Type B pancreatic cell (in vitro differentiated cells): Measurements from ENCODE around the gene CDHR2. TPM values are rescaled to one million over a fixed set of nuclear protein-coding genes. Genes with fewer than 3 reads are reported as not detected.

Experiments used
- DNase-seq: peaks from one replicate; pipeline ENCODE4 v3.0.0; 2021; ENCODE audit warnings: mixed read lengths; ENCODE audit not compliant: unreplicated experiment; ENCODE audit errors: extremely low spot score
- H3K27ac Mint-ChIP-seq: 2 replicates; pipeline ENCODE4 v1.8.0; 2021; ENCODE audit warnings: mild to moderate bottlenecking, mixed read lengths
- H3K27me3 Mint-ChIP-seq: 2 replicates; pipeline ENCODE4 v1.8.0; 2021; ENCODE audit warnings: mixed read lengths
- H3K36me3 Mint-ChIP-seq: 2 replicates; pipeline ENCODE4 v1.8.0; 2021; ENCODE audit warnings: mixed read lengths
- H3K4me1 Mint-ChIP-seq: one replicate; pipeline ENCODE4 v1.8.0; 2021; ENCODE audit warnings: mixed read lengths; ENCODE audit not compliant: unreplicated experiment
- H3K4me3 Mint-ChIP-seq: 2 replicates; pipeline ENCODE4 v1.8.0; 2021; ENCODE audit warnings: mild to moderate bottlenecking, mixed read lengths
- H3K9me3 Mint-ChIP-seq: 2 replicates; pipeline ENCODE4 v1.8.0; 2021; ENCODE audit warnings: mixed read lengths
- total RNA-seq: library from RNA; stranded (reverse); gene quantifications from 2 replicates; pipeline ENCODE4 v1.2.1, GENCODE V29; 2021; ENCODE audit warnings: low replicate concordance
- TF ChIP-seq, protein P1 (sequence below): fragments of 200-600 bp; sonication (generic); conservative IDR thresholded peaks from 2 replicates; pipeline ENCODE4 v1.5.0; 2021; ENCODE audit warnings: antibody characterized with exemption, mild to moderate bottlenecking

Gene CDHR2
- total RNA-seq, 1 donor from 2014 or later: 4.1 TPM

DNA sequence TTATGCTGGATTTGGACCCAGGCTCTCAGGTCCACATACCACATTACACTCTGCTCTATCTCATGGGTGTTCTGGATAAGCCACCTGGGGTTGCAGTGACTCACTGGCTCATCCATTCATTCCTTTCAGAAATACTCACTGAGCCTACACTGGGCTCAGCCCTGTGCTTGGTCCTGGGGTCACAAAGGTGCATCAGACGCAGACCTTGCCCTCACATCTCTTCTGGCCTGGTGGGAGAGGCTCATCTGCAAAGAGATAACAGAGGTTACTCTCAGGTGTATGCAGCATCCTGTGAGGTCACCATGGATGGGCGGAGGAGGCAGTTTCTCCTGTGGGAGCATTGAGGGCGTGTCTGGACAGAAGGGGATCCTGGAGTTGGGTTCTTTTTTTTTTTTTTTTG is 12.1 kb downstream of the CDHR2 start:
- TF ChIP-seq, protein P1, sequence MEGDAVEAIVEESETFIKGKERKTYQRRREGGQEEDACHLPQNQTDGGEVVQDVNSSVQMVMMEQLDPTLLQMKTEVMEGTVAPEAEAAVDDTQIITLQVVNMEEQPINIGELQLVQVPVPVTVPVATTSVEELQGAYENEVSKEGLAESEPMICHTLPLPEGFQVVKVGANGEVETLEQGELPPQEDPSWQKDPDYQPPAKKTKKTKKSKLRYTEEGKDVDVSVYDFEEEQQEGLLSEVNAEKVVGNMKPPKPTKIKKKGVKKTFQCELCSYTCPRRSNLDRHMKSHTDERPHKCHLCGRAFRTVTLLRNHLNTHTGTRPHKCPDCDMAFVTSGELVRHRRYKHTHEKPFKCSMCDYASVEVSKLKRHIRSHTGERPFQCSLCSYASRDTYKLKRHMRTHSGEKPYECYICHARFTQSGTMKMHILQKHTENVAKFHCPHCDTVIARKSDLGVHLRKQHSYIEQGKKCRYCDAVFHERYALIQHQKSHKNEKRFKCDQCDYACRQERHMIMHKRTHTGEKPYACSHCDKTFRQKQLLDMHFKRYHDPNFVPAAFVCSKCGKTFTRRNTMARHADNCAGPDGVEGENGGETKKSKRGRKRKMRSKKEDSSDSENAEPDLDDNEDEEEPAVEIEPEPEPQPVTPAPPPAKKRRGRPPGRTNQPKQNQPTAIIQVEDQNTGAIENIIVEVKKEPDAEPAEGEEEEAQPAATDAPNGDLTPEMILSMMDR: no peak
- no peak for DNase-seq
- H3K27me3 Mint-ChIP-seq: peaks cover 9% of the 10 kb centered on the region
- H3K9me3 Mint-ChIP-seq: peaks cover 7% of the 10 kb centered on the region
- no peaks in the 10 kb centered on the region for H3K4me1 Mint-ChIP-seq
- no peak overlapping the region for H3K27ac Mint-ChIP-seq
- no peaks in the 10 kb centered on the region for H3K36me3 Mint-ChIP-seq
- H3K4me3 Mint-ChIP-seq: no peak overlapping the region

DNA sequence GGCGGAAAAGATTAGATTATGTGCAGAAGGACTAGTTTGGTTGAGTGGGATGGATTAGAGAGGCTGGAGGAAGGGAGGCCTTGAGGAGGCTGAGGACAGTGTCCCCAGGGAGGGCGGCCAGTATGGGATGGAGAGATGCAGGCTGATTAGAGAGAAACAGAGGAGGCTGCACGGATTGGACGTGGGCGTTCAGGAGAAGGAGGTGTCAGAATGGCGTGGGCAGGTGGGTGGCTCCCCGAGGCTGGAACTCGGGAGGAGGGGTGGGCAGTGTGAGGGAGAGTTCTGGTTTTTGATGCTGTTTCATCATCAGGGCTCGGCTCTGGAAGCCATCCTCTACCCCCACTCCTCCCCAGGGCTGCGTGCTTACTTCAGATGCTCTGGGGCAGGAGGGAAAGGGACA is 13.0 kb downstream of the CDHR2 start:
- H3K4me3 Mint-ChIP-seq: no peak overlapping the region
- H3K36me3 Mint-ChIP-seq: no peaks in the 10 kb centered on the region
- peaks cover 9% of the 10 kb centered on the region for H3K27me3 Mint-ChIP-seq
- TF ChIP-seq, protein P1: no peak
- H3K9me3 Mint-ChIP-seq: peaks cover 7% of the 10 kb centered on the region
- H3K4me1 Mint-ChIP-seq: no peaks in the 10 kb centered on the region
- DNase-seq: no peak
- H3K27ac Mint-ChIP-seq: peak overlapping the region; percentile 35

DNA sequence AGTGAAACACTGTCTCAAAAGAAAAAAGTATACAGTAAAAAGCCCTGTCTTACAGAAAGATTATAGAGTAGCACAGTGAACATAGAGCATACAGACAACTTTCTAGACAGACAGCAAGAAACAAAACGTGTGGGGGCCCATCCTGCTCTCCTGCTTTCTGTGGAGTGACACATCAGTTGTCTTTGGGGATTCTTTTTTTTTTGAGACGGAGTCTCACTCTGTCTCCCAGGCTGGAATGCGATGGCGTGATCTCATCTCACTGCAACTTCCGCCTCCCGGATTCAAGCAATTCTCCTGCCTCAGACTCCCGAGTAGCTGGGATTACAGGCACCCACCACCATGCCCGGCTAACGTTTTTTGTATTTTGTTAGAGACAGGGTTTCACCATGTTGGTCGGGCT is 14.9 kb downstream of the CDHR2 start:
- H3K36me3 Mint-ChIP-seq: no peaks in the 10 kb centered on the region
- no peak for DNase-seq
- H3K27me3 Mint-ChIP-seq: peaks cover 9% of the 10 kb centered on the region
- H3K4me1 Mint-ChIP-seq: no peaks in the 10 kb centered on the region
- no peak overlapping the region for H3K4me3 Mint-ChIP-seq
- TF ChIP-seq, protein P1: no peak
- H3K9me3 Mint-ChIP-seq: peaks cover 5% of the 10 kb centered on the region
- no peak overlapping the region for H3K27ac Mint-ChIP-seq

DNA sequence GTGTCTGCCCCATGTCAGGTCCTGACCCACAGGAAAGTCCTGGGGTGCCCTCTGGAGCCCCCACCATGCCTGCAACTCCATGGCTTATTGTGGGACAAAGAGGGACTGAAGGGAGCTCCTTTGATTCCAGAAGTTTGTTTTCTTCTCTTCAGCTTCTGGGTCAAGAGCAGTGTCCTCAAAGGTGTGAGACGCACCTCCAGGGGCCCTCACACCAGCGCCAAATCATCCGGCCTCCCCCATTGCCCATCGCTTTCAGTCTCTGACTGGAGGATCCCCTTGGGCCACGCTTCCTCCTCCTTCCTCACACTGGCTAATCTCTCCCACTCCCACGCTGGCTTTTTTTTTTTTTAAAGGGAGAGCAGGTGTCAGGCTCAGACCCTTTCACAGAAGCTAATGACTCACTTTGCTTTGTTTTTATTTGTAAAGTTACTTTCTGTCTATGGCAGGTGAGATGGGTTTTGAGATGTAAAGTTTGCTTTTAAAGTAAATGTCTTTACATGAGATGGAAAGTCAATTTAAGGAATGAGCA is 16.7 kb downstream of the CDHR2 start:
- no peaks in the 10 kb centered on the region for H3K9me3 Mint-ChIP-seq
- H3K36me3 Mint-ChIP-seq: no peaks in the 10 kb centered on the region
- H3K27me3 Mint-ChIP-seq: peaks cover 9% of the 10 kb centered on the region
- DNase-seq: no peak
- TF ChIP-seq, protein P1: no peak
- H3K4me3 Mint-ChIP-seq: no peak overlapping the region
- H3K4me1 Mint-ChIP-seq: no peaks in the 10 kb centered on the region
- no peak overlapping the region for H3K27ac Mint-ChIP-seq

DNA sequence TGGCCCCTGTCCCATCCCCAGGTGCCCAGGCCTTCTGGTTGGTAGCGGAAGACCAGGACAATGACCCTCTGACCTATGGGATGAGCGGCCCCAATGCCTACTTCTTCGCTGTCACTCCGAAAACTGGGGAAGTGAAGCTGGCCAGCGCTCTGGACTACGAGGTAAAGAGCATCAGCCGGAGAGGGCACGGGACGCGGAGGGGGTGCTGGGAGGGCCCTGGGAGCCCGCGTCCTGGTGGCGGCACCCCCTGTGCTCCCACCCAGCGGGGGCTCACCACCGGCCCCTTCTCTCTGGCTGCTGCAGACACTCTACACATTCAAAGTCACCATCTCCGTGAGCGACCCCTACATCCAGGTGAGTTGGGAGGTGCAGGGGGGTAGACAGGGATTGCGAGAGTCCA is 19.5 kb downstream of the CDHR2 start:
- TF ChIP-seq, protein P1: no peak
- H3K27me3 Mint-ChIP-seq: peaks cover 15% of the 10 kb centered on the region
- H3K4me1 Mint-ChIP-seq: no peaks in the 10 kb centered on the region
- no peaks in the 10 kb centered on the region for H3K9me3 Mint-ChIP-seq
- H3K4me3 Mint-ChIP-seq: no peak overlapping the region
- no peak overlapping the region for H3K27ac Mint-ChIP-seq
- no peak for DNase-seq
- H3K36me3 Mint-ChIP-seq: no peaks in the 10 kb centered on the region

DNA sequence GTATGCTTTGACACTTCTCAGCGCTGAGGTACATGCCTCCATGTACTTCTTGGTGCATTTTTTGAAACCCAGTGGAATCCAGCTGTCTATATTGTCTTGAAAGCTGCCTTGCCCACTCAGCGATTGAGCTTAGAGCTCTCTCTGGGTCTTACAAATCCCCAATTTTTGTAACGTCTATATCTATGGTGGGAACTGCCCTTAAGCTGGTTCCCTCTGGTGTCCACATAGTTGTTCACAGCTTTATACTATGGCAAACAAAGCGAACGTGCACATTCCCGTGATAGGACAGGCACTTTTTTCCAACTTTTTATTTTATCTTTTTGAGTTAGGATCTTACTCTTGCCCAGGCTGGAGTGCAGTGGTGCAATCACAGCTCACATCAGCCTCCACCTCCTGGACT is 20.9 kb downstream of the CDHR2 start:
- Mint-ChIP-seq H3K27me3 (peaks cover 15% of the 10 kb centered on the region), H3K36me3 (no peaks in the 10 kb centered on the region), H3K9me3 (no peaks in the 10 kb centered on the region), H3K27ac (no peak overlapping the region), H3K4me3 (no peak overlapping the region), H3K4me1 (no peaks in the 10 kb centered on the region)
- TF ChIP-seq, protein P1: no peak
- DNase-seq: no peak
